Left ventricle myocardium inferior (tissue), 1 donor: ENCODE results near the gene NRG4. TPM values are rescaled to one million over a fixed set of nuclear protein-coding genes. Genes with fewer than 3 reads are reported as not detected.
"Not testable (repeated sequence)": the region's sequence is repeated elsewhere in the genome, so short reads cannot be mapped to it uniquely, and the experiment has no call there.

Experiments
- DNase-seq: peaks from one replicate; pipeline ENCODE4 v3.0.0-alpha.2; 2020
- H3K27ac ChIP-seq: fragments of 200-600 bp; replicated peaks from 2 replicates; pipeline ENCODE4 v1.8.0; 2021
- H3K27me3 ChIP-seq: fragments of 200-600 bp; 2 replicates; pipeline ENCODE4 v1.8.0; 2021; ENCODE audit warnings: low read depth
- H3K36me3 ChIP-seq: fragments of 200-600 bp; 2 replicates; pipeline ENCODE4 v1.8.0; 2021
- H3K4me1 ChIP-seq: fragments of 200-600 bp; 2 replicates; pipeline ENCODE4 v1.8.0; 2021
- H3K4me3 ChIP-seq: fragments of 200-600 bp; 2 replicates; pipeline ENCODE4 v1.8.0; 2021; ENCODE audit warnings: mild to moderate bottlenecking, moderate library complexity
- H3K9me3 ChIP-seq: fragments of 200-600 bp; replicated peaks from 2 replicates; pipeline ENCODE4 v1.8.0; 2021
- CTCF ChIP-seq: fragments of 200-600 bp; IDR thresholded peaks from 2 replicates; pipeline ENCODE4 v1.8.0; 2021; ENCODE audit warnings: antibody characterized with exemption, mild to moderate bottlenecking, borderline replicate concordance
- intact Hi-C: fragments of 100-400 bp; cut with micrococcal nuclease; formaldehyde crosslinking; loops from one replicate; pipeline ENCODE4 v1.11.0; 2022
- total RNA-seq: library from RNA; stranded (reverse); fragmentation: NEBNext Ultra II Directional; extraction: Animal tissue kit (Norgen Biotek cat#: 25700); gene quantifications from one replicate; pipeline ENCODE4 v1.2.1, GENCODE V29; 2021
- donor health status: DM: no; HTN: yes; CAD: no; lungs with severe emphysema.

Gene NRG4
- total RNA-seq, 1 donor from 2014 or later, result not detected

- no peak overlapping the region for H3K27ac ChIP-seq
- no peak for TF ChIP-seq CTCF
- peaks cover 28% of the 10 kb centered on the region for H3K27me3 ChIP-seq
- H3K4me1 ChIP-seq, result no peaks in the 10 kb centered on the region
- DNase-seq, result no peak
- no peak overlapping the region for H3K4me3 ChIP-seq
- no peaks in the 10 kb centered on the region for H3K36me3 ChIP-seq
- intact Hi-C loops, result no loop called here
- H3K9me3 ChIP-seq, result peaks cover 17% of the 10 kb centered on the region
Observed at GRCh38 chr15:76034111-76034510, 21.9 kb upstream of the NRG4 start.

- no peak for DNase-seq
- Histone ChIP-seq H3K4me1 (no peaks in the 10 kb centered on the region), H3K4me3 (no peak overlapping the region), H3K9me3 (peaks cover 10% of the 10 kb centered on the region), H3K36me3 (no peaks in the 10 kb centered on the region), H3K27me3 (peaks cover 22% of the 10 kb centered on the region), H3K27ac (no peak overlapping the region)
- intact Hi-C loops, result no loop called here
- no peak for TF ChIP-seq CTCF
Observed at GRCh38 chr15:76033438-76033837, 21.2 kb upstream of the NRG4 start.

- TF ChIP-seq CTCF, result no peak
- Histone ChIP-seq H3K27me3 (peaks cover 15% of the 10 kb centered on the region), H3K4me1 (no peaks in the 10 kb centered on the region), H3K36me3 (no peaks in the 10 kb centered on the region), H3K4me3 (no peak overlapping the region), H3K9me3 (peaks cover 13% of the 10 kb centered on the region), H3K27ac (no peak overlapping the region)
- intact Hi-C loops, result no loop called here
- DNase-seq, result no peak
Observed at GRCh38 chr15:76032046-76032445, 19.8 kb upstream of the NRG4 start.

GRCh38 chr15:76024021-76024768 is 12.0 kb upstream of the NRG4 start:
- H3K27me3 ChIP-seq, result peaks cover 13% of the 10 kb centered on the region
- H3K36me3 ChIP-seq, result no peaks in the 10 kb centered on the region
- H3K4me3 ChIP-seq, result no peak overlapping the region
- H3K4me1 ChIP-seq, result no peaks in the 10 kb centered on the region
- H3K9me3 ChIP-seq, result peaks cover 27% of the 10 kb centered on the region
- H3K27ac ChIP-seq, result no peak overlapping the region
- no peak for DNase-seq
- no peak for TF ChIP-seq CTCF
- intact Hi-C loops, result no loop called here

GRCh38 chr15:76013470-76013869 is 1.2 kb upstream of the NRG4 start:
- H3K27ac ChIP-seq, DNase-seq, H3K4me3 ChIP-seq, H3K4me1 ChIP-seq, H3K36me3 ChIP-seq, intact Hi-C loops: not testable (repeated sequence)
- Histone ChIP-seq H3K9me3 (peaks cover 33% of the 10 kb centered on the region), H3K27me3 (peaks cover 34% of the 10 kb centered on the region)

GRCh38 chr15:76010613-76011012 is 1.6 kb downstream of the NRG4 start:
- intact Hi-C loops, result no loop called here
- no peaks in the 10 kb centered on the region for H3K4me1 ChIP-seq
- TF ChIP-seq CTCF, result no peak
- peaks cover 34% of the 10 kb centered on the region for H3K27me3 ChIP-seq
- H3K9me3 ChIP-seq, result peaks cover 13% of the 10 kb centered on the region
- no peak for DNase-seq
- H3K4me3 ChIP-seq, result no peak overlapping the region
- no peaks in the 10 kb centered on the region for H3K36me3 ChIP-seq
- H3K27ac ChIP-seq, result no peak overlapping the region
